Esophagus muscularis mucosa (tissue), 4 donors: ENCODE data around the gene XCL2. TPM values are rescaled to one million over a fixed set of nuclear protein-coding genes. Genes with fewer than 3 reads are reported as not detected.

Source experiments
- DNase-seq: peaks from one replicate; pipeline ENCODE4 v3.0.0-alpha.2; 2017; ENCODE audit errors: extremely low spot score
- H3K27ac ChIP-seq, 4 donors: fragments of 200-600 bp; sonication (generic); replicated peaks in 1 of 4; 1 replicate in 3 of 4; 2 replicates in 1 of 4; pipeline ENCODE4 v1.5.1; 2016 to 2019; ENCODE audit warnings: mild to moderate bottlenecking in 1 of 4
- H3K27me3 ChIP-seq, 4 donors: fragments of 200-600 bp; sonication (generic); one replicate each; pipeline versions ENCODE4 v1.5.1 to v1.6.0; 2016 to 2019
- H3K36me3 ChIP-seq, 4 donors: fragments of 200-600 bp; sonication (generic); one replicate each; pipeline ENCODE4 v1.5.1; 2016 to 2019
- H3K4me1 ChIP-seq, 4 donors: fragments of 200-600 bp; sonication (generic); one replicate each; pipeline ENCODE4 v1.5.1; 2016 to 2019
- H3K4me3 ChIP-seq, 4 donors: fragments of 200-600 bp; sonication (generic); 1 replicate in 2 of 4; 2 replicates in 2 of 4; pipeline ENCODE4 v1.5.1; 2016 to 2019; ENCODE audit warnings: mild to moderate bottlenecking in 4 of 4, moderate library complexity in 1 of 4
- H3K9me3 ChIP-seq, 4 donors: fragments of 200-600 bp; sonication (generic); 1 replicate in 3 of 4; 2 replicates in 1 of 4; pipeline ENCODE4 v1.5.1; 2016 to 2019
- EP300 ChIP-seq: sonication (generic); formaldehyde crosslinking; IDR thresholded peaks from one replicate; pipeline ENCODE4 v1.6.1; 2017; ENCODE audit warnings: antibody characterized with exemption
- POLR2A ChIP-seq: fragments of 450-650 bp; IDR thresholded peaks from one replicate; pipeline ENCODE4 v1.6.1; 2017; ENCODE audit warnings: antibody characterized with exemption, moderate library complexity, mild to moderate bottlenecking, low read depth
- POLR2AphosphoS5 ChIP-seq, 2 donors: sonication (generic); formaldehyde crosslinking; IDR thresholded peaks; one replicate each; pipeline ENCODE4 v1.6.1; 2017; ENCODE audit warnings: antibody characterized with exemption in 2 of 2
- WGBS: methylation state at CpG from one replicate; pipeline ENCODE4 v1.1.5; 2018; 5-methylcytosine and 5-hydroxymethylcytosine counted together
- intact Hi-C: fragments of 100-400 bp; cut with DNase I; formaldehyde crosslinking; loops from one replicate; pipeline ENCODE4 v1.15.1; 2023
- total RNA-seq, 4 donors: library from RNA; depleted of rRNA; stranded (reverse); fragments of >200 nt; gene quantifications; one replicate each; pipeline versions ENCODE4 v1.1.0 to v1.2.1, GENCODE V29; 2016
- TF ChIP-seq, protein P1 (sequence below), 3 experiments: fragments of 200-600 bp in 2 of 3; fragments of 450-650 bp in 1 of 3; sonication (generic) in 2 of 3; IDR thresholded peaks; one replicate each; pipeline ENCODE4 v1.5.1; 2017 to 2019; ENCODE audit warnings: antibody characterized with exemption in 3 of 3, mild to moderate bottlenecking in 2 of 3, moderate library complexity in 1 of 3

Gene XCL2
- total RNA-seq, 4 donors from 2014 or later, result not detected

DNA sequence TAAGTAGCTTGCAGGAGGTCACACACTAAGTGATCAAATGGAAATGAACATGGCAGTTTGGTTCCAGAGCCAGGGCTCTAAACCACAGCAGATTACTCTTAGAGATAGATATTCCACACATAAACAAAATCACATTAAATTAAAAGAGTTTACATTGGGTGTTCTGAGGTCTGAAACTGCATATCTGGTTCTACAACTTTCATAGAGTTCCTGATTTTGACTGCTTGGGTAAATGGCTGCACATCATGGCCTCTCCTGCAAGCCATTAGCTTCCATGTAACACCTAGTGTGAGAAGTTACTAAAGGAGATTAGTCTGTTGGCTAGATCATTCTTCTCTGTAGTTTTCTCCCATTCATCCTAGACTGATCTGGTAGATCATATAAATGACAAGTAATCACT, 12.8 kb upstream of the XCL2 start:
- Histone ChIP-seq H3K27me3 (no peaks in the 10 kb centered on the region), H3K4me3 (no peak overlapping the region), H3K4me1 (peaks cover 0 to 6% (median 0%) of the 10 kb centered on the region in 4 donors), H3K36me3 (no peaks in the 10 kb centered on the region), H3K27ac (no peak overlapping the region), H3K9me3 (no peaks in the 10 kb centered on the region)
- DNase-seq, result no peak
- intact Hi-C loops, result no loop called here
- TF ChIP-seq POLR2AphosphoS5 (IDR thresholded peaks at IDR 0.05) (no peak), EP300 (no peak), POLR2A (no peak)
- TF ChIP-seq, protein P1, sequence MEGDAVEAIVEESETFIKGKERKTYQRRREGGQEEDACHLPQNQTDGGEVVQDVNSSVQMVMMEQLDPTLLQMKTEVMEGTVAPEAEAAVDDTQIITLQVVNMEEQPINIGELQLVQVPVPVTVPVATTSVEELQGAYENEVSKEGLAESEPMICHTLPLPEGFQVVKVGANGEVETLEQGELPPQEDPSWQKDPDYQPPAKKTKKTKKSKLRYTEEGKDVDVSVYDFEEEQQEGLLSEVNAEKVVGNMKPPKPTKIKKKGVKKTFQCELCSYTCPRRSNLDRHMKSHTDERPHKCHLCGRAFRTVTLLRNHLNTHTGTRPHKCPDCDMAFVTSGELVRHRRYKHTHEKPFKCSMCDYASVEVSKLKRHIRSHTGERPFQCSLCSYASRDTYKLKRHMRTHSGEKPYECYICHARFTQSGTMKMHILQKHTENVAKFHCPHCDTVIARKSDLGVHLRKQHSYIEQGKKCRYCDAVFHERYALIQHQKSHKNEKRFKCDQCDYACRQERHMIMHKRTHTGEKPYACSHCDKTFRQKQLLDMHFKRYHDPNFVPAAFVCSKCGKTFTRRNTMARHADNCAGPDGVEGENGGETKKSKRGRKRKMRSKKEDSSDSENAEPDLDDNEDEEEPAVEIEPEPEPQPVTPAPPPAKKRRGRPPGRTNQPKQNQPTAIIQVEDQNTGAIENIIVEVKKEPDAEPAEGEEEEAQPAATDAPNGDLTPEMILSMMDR (IDR thresholded peaks at IDR 0.05), result no peak

DNA sequence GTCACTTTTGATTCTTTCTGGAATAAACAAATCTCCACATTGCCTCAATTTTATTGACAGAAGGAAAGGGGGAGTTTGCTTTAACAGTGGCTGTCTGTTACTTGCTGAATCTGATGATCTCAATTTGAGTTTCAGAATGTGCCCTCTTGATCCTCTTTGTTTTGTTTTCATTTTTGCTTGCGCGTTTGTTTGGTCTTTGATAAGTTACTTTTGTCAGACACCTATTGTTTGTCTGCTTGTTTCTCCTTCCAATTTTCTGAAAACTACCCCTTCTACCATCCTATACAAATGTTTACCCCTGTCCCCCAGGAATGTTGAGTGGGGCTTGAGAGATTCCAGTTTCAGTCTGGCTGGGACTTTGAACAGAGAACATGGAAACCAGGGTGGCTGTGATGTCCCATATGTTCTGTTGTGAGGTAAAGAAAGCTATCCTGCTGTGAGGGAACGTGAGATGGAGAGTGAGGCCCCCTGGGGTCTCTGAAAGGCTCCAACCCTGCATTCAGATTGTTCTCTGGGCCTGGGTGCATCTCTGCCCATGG, 11.8 kb upstream of the XCL2 start:
- H3K27ac ChIP-seq, result no peak overlapping the region
- intact Hi-C loops, result no loop called here
- TF ChIP-seq, protein P1 (IDR thresholded peaks at IDR 0.05), result no peak
- no peak for TF ChIP-seq EP300
- no peak for TF ChIP-seq POLR2A
- H3K9me3 ChIP-seq, result no peaks in the 10 kb centered on the region
- H3K27me3 ChIP-seq, result no peaks in the 10 kb centered on the region
- WGBS, result 93% methylated on average over 3 of the region's 3 CpGs
- no peaks in the 10 kb centered on the region for H3K36me3 ChIP-seq
- DNase-seq, result no peak
- H3K4me3 ChIP-seq, result no peak overlapping the region
- H3K4me1 ChIP-seq, result peaks cover 0 to 6% (median 0%) of the 10 kb centered on the region in 4 donors

DNA sequence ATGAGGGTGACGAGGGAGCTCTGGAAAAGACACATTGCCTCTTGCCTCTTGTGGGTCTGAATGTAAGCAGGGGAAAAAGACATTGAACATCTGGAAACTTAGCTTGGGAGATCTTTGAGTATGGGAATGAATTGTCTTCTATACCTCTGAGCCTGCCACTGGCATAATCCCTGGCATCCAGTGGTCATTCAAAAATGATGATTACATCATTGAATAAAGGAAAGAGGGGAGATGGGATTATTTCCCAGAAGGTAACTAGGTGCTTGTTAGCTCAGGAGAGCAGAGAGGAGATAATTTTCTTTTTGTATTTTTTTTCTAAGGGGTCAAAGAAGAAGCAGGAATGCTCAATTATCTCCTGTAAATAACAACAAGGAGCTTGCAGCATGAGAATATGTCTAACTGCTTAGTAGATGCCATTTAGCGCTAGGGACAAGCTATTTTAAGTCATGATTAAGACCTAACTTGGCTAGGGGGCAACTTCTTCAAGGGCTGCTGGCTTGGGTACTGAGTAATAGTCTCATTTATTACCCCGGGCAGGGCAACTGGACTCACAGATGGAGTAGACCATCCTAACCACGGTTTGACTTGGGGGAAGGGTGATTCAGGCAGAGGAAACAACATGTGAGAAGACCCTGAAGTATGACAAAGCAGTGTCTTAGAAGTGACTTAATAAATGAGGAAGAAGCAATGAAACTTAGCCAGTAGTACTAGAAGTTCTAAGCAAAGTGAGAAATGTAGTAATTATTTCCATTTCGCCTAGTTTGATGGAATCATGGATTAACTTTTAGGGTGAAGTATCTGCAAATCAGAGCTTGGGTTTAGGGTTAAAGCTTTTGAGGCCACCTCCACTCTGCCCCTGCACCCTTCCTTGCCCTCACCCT, 11.0 kb upstream of the XCL2 start:
- Histone ChIP-seq H3K27ac (no peak overlapping the region), H3K9me3 (no peaks in the 10 kb centered on the region), H3K27me3 (no peaks in the 10 kb centered on the region), H3K4me3 (no peak overlapping the region), H3K4me1 (peaks cover 0 to 6% (median 0%) of the 10 kb centered on the region in 4 donors), H3K36me3 (no peaks in the 10 kb centered on the region)
- WGBS, result 86% methylated on average over 5 of the region's 5 CpGs
- intact Hi-C loops, result no loop called here
- DNase-seq, result no peak
- no peak for TF ChIP-seq EP300
- TF ChIP-seq POLR2AphosphoS5 (IDR thresholded peaks at IDR 0.05), result no peak
- no peak for TF ChIP-seq POLR2A

DNA sequence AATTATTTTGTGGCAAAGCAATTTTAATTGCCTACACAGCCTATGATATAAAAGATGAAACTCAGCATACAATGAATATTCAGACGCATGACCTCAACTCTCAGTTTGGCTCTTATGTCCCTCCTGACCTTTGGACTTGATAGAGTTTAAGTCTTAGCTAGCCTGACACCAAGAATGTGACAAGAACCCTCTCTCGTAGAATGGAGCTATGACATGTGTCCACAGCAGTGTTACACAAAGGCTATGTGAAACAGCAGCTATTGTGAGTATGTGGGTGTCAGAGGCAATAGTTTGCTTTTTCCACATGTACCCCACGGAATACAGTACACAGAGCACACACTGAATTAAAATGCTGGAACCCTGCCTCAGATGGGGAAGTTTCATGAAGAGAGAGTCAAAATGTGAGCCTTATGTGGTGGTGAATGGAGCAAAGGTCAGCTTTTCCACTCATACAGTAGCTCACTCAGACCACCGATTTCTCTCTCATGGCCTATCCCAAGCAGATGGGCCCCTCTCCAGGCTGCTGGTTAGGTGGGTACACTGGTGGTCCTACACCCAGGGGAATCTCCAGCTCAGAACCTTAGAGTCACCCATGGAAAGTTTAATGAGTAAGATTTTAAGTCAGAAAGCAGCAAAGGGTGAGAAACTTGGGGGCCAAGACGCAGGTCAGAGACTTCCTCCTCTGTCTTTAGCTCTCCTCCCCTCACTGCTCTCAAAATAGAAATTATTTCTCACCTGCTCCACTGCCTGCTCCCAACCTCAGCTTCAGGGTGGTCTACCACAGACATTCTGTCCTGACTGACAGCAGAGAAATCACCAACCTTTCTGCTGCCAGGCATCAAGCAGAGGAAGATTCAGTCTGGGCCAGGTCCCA, 10.1 kb upstream of the XCL2 start:
- intact Hi-C loops, result no loop called here
- TF ChIP-seq POLR2A, result no peak
- no peak for TF ChIP-seq POLR2AphosphoS5 (IDR thresholded peaks at IDR 0.05)
- TF ChIP-seq EP300, result no peak
- TF ChIP-seq, protein P1 (IDR thresholded peaks at IDR 0.05), result no peak
- no peaks in the 10 kb centered on the region for H3K9me3 ChIP-seq
- peaks cover 0 to 6% (median 0%) of the 10 kb centered on the region in 4 donors for H3K4me1 ChIP-seq
- no peak for DNase-seq
- 87% methylated on average over 4 of the region's 5 CpGs for WGBS
- no peak overlapping the region for H3K4me3 ChIP-seq
- no peak overlapping the region for H3K27ac ChIP-seq
- H3K27me3 ChIP-seq, result no peaks in the 10 kb centered on the region
- H3K36me3 ChIP-seq, result no peaks in the 10 kb centered on the region

DNA sequence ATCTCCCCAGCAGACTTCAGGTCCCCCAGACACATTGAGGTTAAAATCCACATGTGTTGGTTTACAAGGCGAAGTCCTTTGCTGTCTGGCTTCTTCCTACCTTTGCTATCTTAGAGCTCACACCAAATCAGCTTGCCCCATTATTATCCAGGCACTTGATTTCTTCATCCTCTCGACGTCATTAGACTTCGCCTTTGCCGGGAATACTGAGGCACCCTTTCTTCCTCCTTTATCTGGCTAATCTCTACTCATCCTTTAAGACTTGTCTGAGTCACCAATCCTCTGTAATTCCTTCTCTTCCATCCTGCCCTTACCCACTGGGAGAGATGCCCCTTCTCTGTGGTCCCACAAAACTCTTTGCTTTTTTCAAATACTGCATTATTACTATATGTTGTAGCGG, 9.2 kb upstream of the XCL2 start:
- 95% methylated on average over 6 of the region's 6 CpGs for WGBS

More for the DNA sequence above, 9.2 kb upstream of the XCL2 start:
- Histone ChIP-seq H3K36me3 (no peaks in the 10 kb centered on the region), H3K27me3 (no peaks in the 10 kb centered on the region), H3K4me3 (no peak overlapping the region), H3K4me1 (peaks cover 0 to 6% (median 0%) of the 10 kb centered on the region in 4 donors), H3K9me3 (no peaks in the 10 kb centered on the region), H3K27ac (no peak overlapping the region)
- no peak for DNase-seq
- TF ChIP-seq POLR2AphosphoS5 (IDR thresholded peaks at IDR 0.05) (no peak), EP300 (no peak), POLR2A (no peak)
- TF ChIP-seq, protein P1 (IDR thresholded peaks at IDR 0.05), result no peak
- intact Hi-C loops, result no loop called here
